Measurements from ENCODE around the gene PTPN6.
A peak's percentile ranks its signal among the peaks of the same experiment; 100 is the strongest.

The PTPN6 gene

GRCh38 chr12:6923003-6923732 is 28.0 kb upstream of the PTPN6 start:
- no peak for DNase-seq (ENCODE audit: low spot score)

DNA sequence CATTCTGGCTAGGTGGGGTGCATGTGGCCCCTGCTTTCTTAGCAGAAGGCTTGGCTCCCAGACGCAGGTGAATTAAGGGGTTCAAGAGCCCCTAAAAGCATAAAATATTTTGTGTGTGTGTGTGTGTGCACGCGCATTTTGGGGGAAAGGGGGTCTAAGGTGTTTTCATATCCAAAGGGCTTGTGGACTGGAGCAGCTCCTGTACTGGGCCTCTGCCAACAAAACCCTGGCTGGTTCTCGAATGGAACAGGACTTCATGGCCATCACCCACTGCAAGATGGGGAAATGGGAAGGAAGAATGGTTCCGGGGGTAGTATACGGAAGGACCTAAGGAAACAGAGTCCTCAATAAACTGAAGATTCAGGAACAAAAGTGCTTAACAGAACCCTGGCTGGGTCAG is 27.3 kb upstream of the PTPN6 start:
- DNase-seq (ENCODE audit: low spot score): no peak

DNA sequence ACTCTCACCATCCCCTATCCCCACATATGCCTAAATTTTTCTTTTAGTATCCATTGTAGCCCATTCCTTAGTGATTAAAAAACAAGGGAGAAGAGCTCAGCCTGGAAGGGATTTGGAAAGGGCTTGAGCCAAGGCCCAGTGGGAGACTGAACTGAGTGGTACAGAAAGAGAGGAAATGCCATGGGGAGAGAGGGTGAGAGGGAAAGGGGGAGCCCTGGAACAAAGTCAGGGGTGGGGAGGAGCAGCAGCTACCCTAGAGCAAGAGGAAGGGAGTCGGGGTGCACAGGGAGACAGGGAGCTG is 26.0 kb upstream of the PTPN6 start:
- no peak for DNase-seq (ENCODE audit: low spot score)

GRCh38 chr12:6925540-6926279 is 25.4 kb upstream of the PTPN6 start:
- no peak for DNase-seq (ENCODE audit: low spot score)

DNA sequence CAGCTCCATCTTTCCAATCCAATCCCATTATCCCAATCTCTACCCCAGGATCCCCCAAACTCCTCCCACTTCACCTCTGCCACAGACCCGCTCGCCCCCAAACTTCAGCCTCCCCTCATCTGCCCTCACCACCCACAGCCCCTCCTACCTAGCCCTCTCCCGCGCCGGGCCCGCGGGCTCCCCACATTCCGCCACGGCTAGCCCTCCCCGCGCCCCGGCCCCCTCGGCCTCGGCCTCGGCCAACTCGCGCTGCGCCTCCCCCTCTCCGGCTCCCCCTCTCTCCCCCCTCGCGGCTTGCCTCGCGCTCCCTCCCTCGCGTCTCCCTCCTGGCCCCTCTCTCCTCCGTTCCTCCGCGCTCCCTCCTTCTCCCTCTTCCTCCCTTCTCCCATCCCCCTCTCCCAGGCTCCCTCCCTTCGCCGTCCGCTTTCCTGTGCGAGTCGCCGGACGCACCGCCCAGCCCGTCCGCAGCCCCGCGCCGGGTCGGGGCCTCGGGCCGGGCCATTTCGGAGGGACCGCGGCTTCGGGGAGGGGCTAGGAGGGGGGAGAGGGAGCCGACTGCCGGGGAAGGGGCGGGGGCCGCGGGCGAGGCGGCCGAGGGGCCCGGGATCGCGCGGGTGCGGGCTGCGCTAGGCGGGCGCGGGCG is 23.7 kb upstream of the PTPN6 start, which contains the start of gene ATN1:
ATN1 (plus strand) TSS at position 581 of the 643 bp plus-strand sequence. CDS start 6,043 bp downstream, outside the sequence.
- DNase-seq (ENCODE audit: low spot score): no peak

GRCh38 chr12:6928022-6928702 is 23.0 kb upstream of the PTPN6 start:
- DNase-seq (ENCODE audit: low spot score): no peak

GRCh38 chr12:6928703-6929407 is 22.3 kb upstream of the PTPN6 start:
- no peak for DNase-seq (ENCODE audit: low spot score)

DNA sequence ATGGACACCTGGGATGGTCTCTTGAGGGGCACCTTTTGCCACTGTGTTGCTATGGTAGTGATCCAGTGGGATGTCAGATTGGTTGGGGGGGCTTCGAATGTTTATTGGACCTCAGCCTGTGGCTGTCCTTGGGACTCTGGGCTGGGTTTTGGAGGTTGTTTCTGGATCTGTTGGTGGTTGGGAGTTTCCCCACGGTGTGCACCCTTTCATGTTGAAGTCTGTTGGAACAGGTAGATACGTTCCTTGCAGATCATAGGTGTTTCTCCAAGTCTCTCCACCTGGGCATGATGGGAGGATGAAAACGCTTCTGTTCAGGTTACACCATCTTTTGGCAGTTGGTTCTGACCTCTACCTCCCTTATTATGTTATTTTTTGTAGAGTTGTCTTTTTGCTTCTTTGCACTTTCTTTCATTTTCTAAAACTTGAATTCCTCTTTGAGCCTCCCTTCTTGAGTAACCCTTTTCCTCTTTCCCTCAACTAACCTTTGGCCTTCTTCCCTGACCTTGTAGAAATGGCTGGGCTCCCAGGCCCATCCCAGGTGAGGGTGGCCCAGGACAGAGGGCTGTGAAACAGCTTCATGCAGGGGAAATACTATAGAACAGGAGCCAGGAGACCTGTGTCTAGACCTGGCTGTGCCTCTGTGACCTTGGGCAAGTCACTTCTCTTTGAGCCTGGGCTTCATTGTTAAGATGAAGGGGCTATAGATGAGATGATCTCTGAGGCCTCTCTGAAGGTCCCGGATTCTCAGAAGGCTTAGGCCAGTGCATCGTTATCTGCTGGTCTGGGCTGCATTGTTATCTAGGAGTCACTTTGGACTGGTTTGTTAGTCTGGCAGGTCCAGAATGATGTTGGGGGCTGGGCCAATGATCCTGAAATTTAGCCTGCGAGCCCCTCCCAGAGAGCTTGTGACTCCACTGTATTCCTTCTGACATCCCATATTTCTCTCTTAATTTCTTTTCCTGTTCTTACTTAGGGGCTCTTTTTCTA is 21.4 kb upstream of the PTPN6 start:
- no peak for DNase-seq (ENCODE audit: low spot score)

GRCh38 chr12:6932766-6933165 is 18.4 kb upstream of the PTPN6 start:
- no peak for DNase-seq (ENCODE audit: low spot score)

- DNase-seq (ENCODE audit: low spot score): no peak
Observed at GRCh38 chr12:6934110-6934509, 17.0 kb upstream of the PTPN6 start.

DNA sequence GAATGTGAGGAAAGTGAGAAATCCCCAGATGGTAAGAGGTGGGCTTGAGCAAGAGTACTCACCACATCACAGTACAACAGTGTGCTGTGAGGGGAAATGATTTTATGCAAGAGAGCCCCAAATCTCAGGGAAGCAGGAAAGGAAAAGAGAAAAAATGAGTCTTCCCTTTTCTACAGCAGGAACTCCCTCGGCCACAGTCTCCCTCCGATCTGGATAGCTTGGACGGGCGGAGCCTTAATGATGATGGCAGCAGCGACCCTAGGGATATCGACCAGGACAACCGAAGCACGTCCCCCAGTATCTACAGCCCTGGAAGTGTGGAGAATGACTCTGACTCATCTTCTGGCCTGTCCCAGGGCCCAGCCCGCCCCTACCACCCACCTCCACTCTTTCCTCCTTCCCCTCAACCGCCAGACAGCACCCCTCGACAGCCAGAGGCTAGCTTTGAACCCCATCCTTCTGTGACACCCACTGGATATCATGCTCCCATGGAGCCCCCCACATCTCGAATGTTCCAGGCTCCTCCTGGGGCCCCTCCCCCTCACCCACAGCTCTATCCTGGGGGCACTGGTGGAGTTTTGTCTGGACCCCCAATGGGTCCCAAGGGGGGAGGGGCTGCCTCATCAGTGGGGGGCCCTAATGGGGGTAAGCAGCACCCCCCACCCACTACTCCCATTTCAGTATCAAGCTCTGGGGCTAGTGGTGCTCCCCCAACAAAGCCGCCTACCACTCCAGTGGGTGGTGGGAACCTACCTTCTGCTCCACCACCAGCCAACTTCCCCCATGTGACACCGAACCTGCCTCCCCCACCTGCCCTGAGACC is 15.6 kb upstream of the PTPN6 start:
- DNase-seq (ENCODE audit: low spot score): no peak

DNA sequence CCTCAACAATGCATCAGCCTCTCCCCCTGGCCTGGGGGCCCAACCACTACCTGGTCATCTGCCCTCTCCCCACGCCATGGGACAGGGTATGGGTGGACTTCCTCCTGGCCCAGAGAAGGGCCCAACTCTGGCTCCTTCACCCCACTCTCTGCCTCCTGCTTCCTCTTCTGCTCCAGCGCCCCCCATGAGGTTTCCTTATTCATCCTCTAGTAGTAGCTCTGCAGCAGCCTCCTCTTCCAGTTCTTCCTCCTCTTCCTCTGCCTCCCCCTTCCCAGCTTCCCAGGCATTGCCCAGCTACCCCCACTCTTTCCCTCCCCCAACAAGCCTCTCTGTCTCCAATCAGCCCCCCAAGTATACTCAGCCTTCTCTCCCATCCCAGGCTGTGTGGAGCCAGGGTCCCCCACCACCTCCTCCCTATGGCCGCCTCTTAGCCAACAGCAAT is 14.9 kb upstream of the PTPN6 start:
- no peak for DNase-seq (ENCODE audit: low spot score)

- no peak for DNase-seq (ENCODE audit: low spot score)
Observed at GRCh38 chr12:6936636-6937480, 14.3 kb upstream of the PTPN6 start.

DNA sequence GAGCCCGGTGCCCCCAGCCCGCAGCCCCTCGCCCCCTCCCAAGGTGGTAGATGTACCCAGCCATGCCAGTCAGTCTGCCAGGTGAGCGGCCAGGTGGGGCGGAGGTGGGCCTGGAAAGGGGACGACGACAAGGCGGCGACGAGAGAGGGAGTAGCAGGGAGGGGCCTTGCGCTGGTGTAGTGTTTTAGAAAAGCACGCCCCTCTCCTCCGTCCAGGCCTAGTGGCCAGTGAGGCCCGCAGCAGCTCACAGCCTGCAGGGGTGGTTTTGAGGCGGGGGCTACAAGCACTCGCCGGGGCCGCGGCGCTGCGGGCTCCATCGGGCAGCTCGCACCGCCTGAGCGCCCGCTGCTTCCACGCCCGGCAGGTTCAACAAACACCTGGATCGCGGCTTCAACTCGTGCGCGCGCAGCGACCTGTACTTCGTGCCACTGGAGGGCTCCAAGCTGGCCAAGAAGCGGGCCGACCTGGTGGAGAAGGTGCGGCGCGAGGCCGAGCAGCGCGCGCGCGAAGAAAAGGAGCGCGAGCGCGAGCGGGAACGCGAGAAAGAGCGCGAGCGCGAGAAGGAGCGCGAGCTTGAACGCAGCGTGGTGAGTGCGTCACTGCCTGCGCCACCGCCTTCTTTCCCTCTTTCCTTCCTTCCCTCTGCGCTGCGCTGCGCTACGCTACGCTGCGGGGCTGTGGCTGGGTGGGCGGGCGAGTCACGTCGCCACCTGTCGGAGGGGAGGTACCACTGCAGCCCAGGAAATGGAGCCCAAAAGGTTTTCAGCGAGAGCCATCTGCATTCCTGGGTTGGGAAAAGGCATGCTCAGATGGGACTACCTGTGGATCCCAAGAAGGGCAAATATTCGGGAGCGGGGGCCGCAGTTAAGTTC is 13.4 kb upstream of the PTPN6 start:
- DNase-seq (ENCODE audit: low spot score): peak; percentile 94

- DNase-seq (ENCODE audit: low spot score): no peak
Observed at GRCh38 chr12:6938353-6939190, 12.6 kb upstream of the PTPN6 start.

DNA sequence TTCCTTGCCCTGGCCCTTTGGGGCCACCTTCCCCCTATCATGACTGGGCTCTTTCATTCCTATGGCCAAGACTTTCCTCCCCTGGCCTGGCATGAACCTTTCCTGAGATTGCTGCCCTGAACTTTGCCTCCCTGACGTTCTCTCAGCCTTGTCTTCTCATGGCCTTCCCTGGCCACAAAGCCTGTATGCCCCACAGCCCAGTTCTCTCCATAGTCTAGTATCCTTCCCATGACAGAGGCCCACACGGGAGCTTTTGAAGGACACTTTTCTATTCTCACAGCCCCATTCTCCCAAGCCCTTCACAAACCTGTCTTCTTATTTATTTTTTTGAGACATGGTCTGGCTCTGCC is 12.0 kb upstream of the PTPN6 start:
- no peak for DNase-seq (ENCODE audit: low spot score)

GRCh38 chr12:6941267-6941666 is 9.9 kb upstream of the PTPN6 start:
- no peak for DNase-seq (ENCODE audit: low spot score)
